HG02588 (cell line): ENCODE measurements around the gene CLEC16A.
A peak's percentile ranks its signal among the peaks of the same experiment; 100 is the strongest.

ENCODE experiments used
- ATAC-seq: cut with Tn5 transposase; IDR thresholded peaks from one replicate; pipeline ENCODE4 v1.9.1; 2021; ENCODE audit warnings: mild to moderate bottlenecking, moderate library complexity; ENCODE audit not compliant: unreplicated experiment

CLEC16A gene

GRCh38 chr16:10938796-10939648, 5.3 kb upstream of the CLEC16A start:
- ATAC-seq, result no peak

- no peak for ATAC-seq
Measured at GRCh38 chr16:10939649-10940234, 4.6 kb upstream of the CLEC16A start.

- ATAC-seq, result no peak
Measured at GRCh38 chr16:10940501-10941079, 3.8 kb upstream of the CLEC16A start.

- ATAC-seq, result no peak
Measured at GRCh38 chr16:10941127-10941933, 3.0 kb upstream of the CLEC16A start.

- peak; percentile 7 for ATAC-seq
Measured at GRCh38 chr16:10941935-10942351, 2.4 kb upstream of the CLEC16A start.

GRCh38 chr16:10942352-10943063, 1.9 kb upstream of the CLEC16A start, which contains the start of gene DEXI:
Gene DEXI, minus strand, starts transcription at chr16:10942468. Its CDS starts 463 bp downstream, at chr16:10942005.
- ATAC-seq, result peak; percentile 60

- ATAC-seq, result no peak
Measured at GRCh38 chr16:10943064-10943353, 1.4 kb upstream of the CLEC16A start.

- no peak for ATAC-seq
Measured at GRCh38 chr16:10945065-10945787, 862 bp downstream of the CLEC16A start.

GRCh38 chr16:10946308-10946707, 1.9 kb downstream of the CLEC16A start:
- no peak for ATAC-seq

GRCh38 chr16:10947211-10947787, 2.9 kb downstream of the CLEC16A start:
- ATAC-seq, result no peak

- peak; percentile 60 for ATAC-seq
Measured at GRCh38 chr16:10949424-10949970, 5.1 kb downstream of the CLEC16A start.

GRCh38 chr16:10950393-10950792, 6.0 kb downstream of the CLEC16A start:
- ATAC-seq, result no peak

GRCh38 chr16:10951026-10951425, 6.7 kb downstream of the CLEC16A start:
- ATAC-seq, result no peak

GRCh38 chr16:10954903-10955302, 10.5 kb downstream of the CLEC16A start:
- ATAC-seq, result no peak

GRCh38 chr16:10957771-10958482, 13.6 kb downstream of the CLEC16A start:
- no peak for ATAC-seq

- ATAC-seq, result no peak
Measured at GRCh38 chr16:10959161-10959560, 14.8 kb downstream of the CLEC16A start.

GRCh38 chr16:10961231-10961630, 16.9 kb downstream of the CLEC16A start:
- no peak for ATAC-seq

- ATAC-seq, result peak; percentile 37
Measured at GRCh38 chr16:10964039-10964890, 19.9 kb downstream of the CLEC16A start.
